Mesothelial cell of epicardium (in vitro differentiated cells): ENCODE data around the gene OR4F6. TPM values are rescaled to one million over a fixed set of nuclear protein-coding genes. Genes with fewer than 3 reads are reported as not detected.

Experiments
- DNase-seq, 2 experiments: peaks; one replicate each; pipeline ENCODE4 v3.0.0; 2021; ENCODE audit warnings: low spot score in 2 of 2; ENCODE audit not compliant: unreplicated experiment in 2 of 2
- H3K27ac Mint-ChIP-seq: 2 replicates; pipeline ENCODE4 v1.8.0; 2021; ENCODE audit warnings: mixed read lengths
- H3K27me3 Mint-ChIP-seq: 2 replicates; pipeline ENCODE4 v1.8.0; 2021; ENCODE audit warnings: low read depth, mixed read lengths
- H3K36me3 Mint-ChIP-seq: 2 replicates; pipeline ENCODE4 v1.8.0; 2021; ENCODE audit warnings: mixed read lengths
- H3K4me1 Mint-ChIP-seq: 2 replicates; pipeline ENCODE4 v1.8.0; 2021; ENCODE audit warnings: mixed read lengths
- H3K4me3 Mint-ChIP-seq: 2 replicates; pipeline ENCODE4 v1.8.0; 2021; ENCODE audit warnings: mild to moderate bottlenecking, moderate library complexity, mixed read lengths
- H3K9me3 Mint-ChIP-seq: 2 replicates; pipeline ENCODE4 v1.8.0; 2021; ENCODE audit warnings: mixed read lengths
- total RNA-seq: library from RNA; stranded (reverse); gene quantifications from 3 replicates; pipeline ENCODE4 v1.2.1, GENCODE V29; 2021
- TF ChIP-seq, protein P1 (sequence below): fragments of 200-600 bp; sonication (generic); IDR thresholded peaks from one replicate; pipeline ENCODE4 v1.5.0; 2021; ENCODE audit warnings: antibody characterized with exemption; ENCODE audit not compliant: unreplicated experiment

The OR4F6 gene
- total RNA-seq, 1 donor from 2014 or later, result not detected

DNA sequence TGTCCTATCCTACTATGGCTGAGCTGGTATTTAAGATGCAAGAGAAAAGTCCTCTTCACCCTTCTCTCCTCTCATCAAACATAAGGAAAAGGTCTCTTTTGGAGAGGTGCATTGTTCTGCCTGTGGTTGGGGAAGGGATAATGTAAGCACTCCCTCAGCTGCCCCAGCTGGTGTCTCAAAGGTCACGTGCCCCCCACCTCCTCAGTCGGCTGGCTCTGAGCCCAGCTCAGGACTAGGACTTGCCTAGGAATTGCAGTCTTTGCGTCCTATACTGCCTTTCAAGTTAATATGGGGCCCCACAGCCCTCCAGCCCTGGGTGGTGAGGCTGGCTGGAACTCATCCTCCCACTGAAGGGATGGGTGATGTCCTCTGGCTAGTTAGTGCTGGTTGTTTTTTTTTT, 38.3 kb downstream of the OR4F6 start:
- H3K27ac Mint-ChIP-seq, result no peak overlapping the region
- H3K27me3 Mint-ChIP-seq, result peaks cover 33% of the 10 kb centered on the region
- H3K4me3 Mint-ChIP-seq, result no peak overlapping the region
- TF ChIP-seq, protein P1, sequence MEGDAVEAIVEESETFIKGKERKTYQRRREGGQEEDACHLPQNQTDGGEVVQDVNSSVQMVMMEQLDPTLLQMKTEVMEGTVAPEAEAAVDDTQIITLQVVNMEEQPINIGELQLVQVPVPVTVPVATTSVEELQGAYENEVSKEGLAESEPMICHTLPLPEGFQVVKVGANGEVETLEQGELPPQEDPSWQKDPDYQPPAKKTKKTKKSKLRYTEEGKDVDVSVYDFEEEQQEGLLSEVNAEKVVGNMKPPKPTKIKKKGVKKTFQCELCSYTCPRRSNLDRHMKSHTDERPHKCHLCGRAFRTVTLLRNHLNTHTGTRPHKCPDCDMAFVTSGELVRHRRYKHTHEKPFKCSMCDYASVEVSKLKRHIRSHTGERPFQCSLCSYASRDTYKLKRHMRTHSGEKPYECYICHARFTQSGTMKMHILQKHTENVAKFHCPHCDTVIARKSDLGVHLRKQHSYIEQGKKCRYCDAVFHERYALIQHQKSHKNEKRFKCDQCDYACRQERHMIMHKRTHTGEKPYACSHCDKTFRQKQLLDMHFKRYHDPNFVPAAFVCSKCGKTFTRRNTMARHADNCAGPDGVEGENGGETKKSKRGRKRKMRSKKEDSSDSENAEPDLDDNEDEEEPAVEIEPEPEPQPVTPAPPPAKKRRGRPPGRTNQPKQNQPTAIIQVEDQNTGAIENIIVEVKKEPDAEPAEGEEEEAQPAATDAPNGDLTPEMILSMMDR, result no peak
- H3K36me3 Mint-ChIP-seq, result no peaks in the 10 kb centered on the region
- DNase-seq, result no peak
- H3K4me1 Mint-ChIP-seq, result no peaks in the 10 kb centered on the region
- H3K9me3 Mint-ChIP-seq, result peaks cover 9% of the 10 kb centered on the region

DNA sequence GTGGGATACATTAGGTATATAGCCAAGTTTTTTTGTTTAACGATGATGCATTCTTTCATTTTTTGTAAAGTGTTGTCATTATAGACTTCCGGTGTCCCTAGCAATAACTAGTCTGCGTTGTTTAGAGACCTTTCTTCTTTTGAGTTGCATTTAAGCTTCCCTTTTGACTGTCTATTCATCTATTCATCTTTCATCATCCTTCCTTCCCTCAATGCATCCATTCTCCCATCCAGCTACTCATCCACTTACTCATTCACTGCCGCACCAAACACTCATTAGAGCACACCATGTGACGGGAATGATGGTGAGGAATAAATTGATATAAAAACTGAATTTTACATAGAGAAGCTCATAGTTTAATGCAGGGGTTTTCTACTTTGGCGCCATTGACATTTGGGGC, 41.6 kb downstream of the OR4F6 start:
- no peak for DNase-seq
- Mint-ChIP-seq H3K4me3 (no peak overlapping the region), H3K36me3 (no peaks in the 10 kb centered on the region), H3K4me1 (no peaks in the 10 kb centered on the region), H3K9me3 (no peaks in the 10 kb centered on the region), H3K27ac (no peak overlapping the region), H3K27me3 (peaks cover 42% of the 10 kb centered on the region)
- TF ChIP-seq, protein P1, result no peak

DNA sequence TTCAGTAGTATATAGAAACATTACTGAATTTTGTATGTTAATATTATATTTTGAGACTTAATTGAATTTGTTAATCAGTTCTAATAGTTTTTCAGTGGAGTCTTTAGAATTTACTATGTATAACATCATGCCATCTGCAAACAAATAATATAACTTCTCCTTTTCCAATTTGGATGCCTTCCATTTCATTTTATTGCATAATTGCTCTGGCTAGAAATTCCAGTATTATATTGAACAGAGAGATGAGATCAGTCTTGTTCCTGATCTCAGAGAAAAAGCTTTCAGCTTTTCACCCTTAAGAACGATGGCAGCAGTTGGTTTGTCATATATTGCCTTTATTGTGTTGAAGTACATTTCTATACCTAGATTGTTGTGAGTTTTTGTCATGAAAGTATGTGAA, 49.0 kb downstream of the OR4F6 start:
- peaks cover 13% of the 10 kb centered on the region for H3K27me3 Mint-ChIP-seq
- H3K9me3 Mint-ChIP-seq, result no peaks in the 10 kb centered on the region
- DNase-seq, result no peak
- H3K27ac Mint-ChIP-seq, result no peak overlapping the region
- H3K36me3 Mint-ChIP-seq, result no peaks in the 10 kb centered on the region
- TF ChIP-seq, protein P1, result no peak
- no peaks in the 10 kb centered on the region for H3K4me1 Mint-ChIP-seq
- no peak overlapping the region for H3K4me3 Mint-ChIP-seq

Other genes with a start within 250 kb of the OR4F6 start
- gene TM2D3, start 151.1 kb upstream of the OR4F6 start, total RNA-seq, result 49.3 to 51.9 TPM (median 51.2 TPM) in 3 replicates
- gene TARS3, start 79.0 kb upstream of the OR4F6 start, total RNA-seq, result 18.1 to 22.4 TPM (median 21.0 TPM) in 3 replicates
- not detected in 3 replicates for gene OR4F15, start 8.7 kb downstream of the OR4F6 start, total RNA-seq